LHCN-M2 (cell line): Measurements from ENCODE around the gene WFDC5. TPM values are rescaled to one million over a fixed set of nuclear protein-coding genes. Genes with fewer than 3 reads are reported as not detected.
A peak's percentile ranks its signal among the peaks of the same experiment; 100 is the strongest.
"Not testable (repeated sequence)": the region's sequence is repeated elsewhere in the genome, so short reads cannot be mapped to it uniquely, and the experiment has no call there.

Experiments
- DNase-seq: peaks from one replicate; pipeline ENCODE4 v3.0.0-alpha.2; 2012; ENCODE audit warnings: low read depth
- polyA plus RNA-seq: library from polyadenylated mRNA; unstranded; fragments of >200 nt; gene quantifications from one replicate; pipeline ENCODE4 v1.2.1, GENCODE V29; 2012; ENCODE audit warnings: missing spikeins
- total RNA-seq: library from RNA; depleted of rRNA; stranded (reverse); fragments of >200 nt; gene quantifications from 2 replicates; pipeline ENCODE4 v1.2.3, GENCODE V29; 2014; rRNA removed

WFDC5 gene, protein sequence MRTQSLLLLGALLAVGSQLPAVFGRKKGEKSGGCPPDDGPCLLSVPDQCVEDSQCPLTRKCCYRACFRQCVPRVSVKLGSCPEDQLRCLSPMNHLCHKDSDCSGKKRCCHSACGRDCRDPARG
- not detected in 2 replicates for total RNA-seq
- polyA plus RNA-seq, result not detected

DNA sequence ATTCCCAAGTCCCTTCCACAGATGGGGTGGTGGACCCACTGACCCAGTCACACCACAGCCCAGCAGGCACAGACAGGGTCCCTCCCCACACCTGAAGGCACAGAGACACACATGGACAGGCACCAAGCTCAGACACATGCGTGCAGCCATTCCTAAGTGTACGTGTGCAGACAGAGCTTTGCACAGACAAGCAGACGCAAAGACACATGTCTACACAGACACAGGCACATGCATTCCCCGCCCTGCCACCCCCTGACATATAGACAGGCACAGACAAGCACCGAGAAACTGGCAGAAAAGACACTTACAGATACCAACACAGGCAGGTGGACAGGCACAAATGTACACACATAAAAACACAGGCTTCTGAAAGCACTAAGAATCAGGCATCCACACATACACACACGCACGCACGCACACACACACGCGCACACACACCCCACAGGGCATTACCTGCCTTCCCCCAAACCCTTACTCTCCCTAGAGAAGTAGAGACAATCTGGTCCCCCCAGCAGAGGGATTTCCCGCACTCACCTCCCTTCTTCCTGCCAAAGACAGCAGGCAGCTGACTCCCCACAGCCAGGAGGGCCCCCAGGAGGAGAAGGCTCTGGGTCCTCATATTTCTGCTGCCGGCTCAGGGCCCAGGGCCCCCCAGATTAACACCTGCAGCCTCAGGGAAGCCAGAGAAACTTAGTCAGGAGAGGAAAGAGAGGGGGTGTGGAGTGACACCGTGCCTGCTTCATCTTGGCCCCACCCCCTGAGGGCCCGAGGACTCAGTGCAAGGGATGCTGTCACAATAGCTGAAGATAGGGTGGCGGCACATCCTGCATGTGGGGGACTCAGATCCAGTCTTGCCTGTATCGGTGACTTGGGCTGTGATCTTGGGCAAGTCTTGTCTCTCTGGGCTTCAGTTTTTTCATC is at the start of gene WFDC5:
Gene WFDC5 (minus strand): TSS at position 710 of the 921 bp plus-strand sequence. CDS start 91 bp downstream, at position 619.
- no peak for DNase-seq

DNA sequence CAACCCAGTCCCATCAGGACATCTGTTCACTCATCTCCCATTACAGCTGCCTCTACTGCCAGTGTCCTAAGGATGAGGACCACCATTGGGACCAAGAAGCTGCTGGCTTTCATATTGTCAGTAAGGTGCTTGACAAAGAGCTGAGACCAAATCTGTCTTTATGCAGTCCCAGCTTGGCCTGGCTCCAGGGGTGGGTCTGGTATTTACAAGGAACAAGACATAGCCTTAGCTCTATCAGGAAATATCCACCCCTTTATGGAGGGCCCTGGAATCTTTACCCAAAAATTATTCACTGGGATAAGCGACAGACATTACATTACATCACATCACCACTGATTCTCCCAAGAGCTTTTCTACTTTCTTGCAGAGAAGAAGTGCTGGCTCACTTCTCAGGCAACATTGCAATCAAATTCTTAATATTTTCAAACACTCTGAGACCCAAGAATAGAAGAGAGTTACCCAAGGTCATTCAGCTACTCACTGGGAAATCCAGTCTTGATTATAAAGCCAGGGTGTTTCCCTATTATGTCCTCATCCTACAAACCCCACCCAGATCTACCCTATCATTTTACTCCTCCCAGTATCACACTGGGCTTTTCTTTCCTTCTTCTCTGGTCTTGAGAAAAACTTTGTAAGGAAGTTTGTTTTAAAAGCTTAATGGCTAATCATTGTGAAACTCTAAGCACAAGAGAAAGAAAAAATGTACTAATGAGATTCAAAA is 48.3 kb upstream of the WFDC5 start:
- no peak for DNase-seq

DNA sequence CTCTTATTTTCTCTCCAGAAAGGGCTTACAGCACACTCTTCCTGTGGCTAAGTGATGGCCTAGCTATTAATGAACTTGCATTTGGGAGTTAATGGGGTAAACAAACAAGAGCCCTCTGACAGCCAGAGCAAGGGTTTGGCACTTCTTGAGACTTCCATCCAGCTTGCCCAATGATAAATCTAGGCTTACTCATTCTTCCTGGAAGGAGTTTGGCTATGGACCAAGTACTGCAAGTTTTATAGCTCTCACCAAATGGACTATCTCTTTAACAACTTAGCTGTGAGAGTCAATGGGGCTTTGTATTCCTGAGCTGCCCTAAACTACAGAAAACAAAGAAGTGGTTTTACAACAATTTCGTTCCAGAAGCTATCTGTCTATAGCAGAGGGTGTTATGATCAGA is 43.0 kb upstream of the WFDC5 start:
- peak; percentile 67 for DNase-seq

DNA sequence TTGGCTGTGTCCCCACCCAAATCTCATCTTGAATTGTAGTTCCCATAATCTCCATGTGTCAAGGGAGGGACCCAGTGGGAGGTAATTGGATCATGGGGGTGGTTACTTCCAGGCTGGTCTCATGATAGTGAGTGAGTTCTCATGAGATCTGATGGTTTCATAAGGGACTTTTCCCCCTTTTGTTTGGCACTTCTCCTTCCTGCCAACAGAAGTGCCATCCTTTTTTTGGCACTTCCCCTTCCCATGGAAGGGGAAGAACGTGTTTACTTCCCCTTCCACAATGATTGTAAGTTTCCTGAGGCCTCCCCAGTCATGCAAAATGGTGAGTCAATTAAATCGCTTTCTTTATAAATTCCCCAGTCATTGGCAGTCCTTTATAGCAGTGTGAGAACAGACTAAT is 41.7 kb upstream of the WFDC5 start:
- DNase-seq, result no peak

DNA sequence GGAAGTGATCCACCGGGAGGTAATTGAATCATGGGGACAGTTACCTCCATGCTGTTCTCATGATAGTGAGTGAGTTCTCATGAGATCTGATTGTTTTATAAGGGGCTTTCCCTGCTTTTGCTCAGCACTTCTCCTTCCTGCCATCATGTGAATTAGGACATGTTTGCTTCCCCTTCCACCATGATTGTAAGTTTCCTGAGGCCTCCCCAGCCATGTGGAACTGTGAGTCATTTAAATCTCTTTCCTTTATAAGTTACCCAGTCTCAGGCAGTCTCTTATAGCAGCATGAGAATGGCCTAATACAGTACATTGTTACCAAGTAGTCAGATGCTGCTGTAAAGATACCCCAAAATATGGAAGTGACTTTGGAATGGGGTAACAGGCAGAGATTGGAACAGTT is 39.8 kb upstream of the WFDC5 start:
- not testable (repeated sequence) for DNase-seq

DNA sequence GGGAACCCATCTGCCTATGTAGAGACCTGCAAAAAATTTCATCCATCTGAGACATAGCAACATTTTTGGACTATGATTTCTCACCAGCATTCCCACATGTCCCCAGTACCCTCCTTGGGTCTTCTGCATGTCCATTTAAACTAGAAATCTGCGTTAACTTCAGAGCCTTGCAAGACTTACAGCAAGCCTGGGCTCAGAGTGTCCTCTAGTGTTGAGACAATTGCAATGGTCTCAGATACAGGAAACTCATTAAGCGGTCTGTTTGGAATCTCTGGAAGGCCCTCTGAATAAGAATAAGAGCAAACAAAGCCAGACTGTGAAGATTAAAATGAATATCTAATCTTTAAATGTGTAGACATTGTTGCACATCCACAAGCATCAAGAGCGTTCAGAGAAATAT is 39.2 kb upstream of the WFDC5 start:
- DNase-seq, result no peak

DNA sequence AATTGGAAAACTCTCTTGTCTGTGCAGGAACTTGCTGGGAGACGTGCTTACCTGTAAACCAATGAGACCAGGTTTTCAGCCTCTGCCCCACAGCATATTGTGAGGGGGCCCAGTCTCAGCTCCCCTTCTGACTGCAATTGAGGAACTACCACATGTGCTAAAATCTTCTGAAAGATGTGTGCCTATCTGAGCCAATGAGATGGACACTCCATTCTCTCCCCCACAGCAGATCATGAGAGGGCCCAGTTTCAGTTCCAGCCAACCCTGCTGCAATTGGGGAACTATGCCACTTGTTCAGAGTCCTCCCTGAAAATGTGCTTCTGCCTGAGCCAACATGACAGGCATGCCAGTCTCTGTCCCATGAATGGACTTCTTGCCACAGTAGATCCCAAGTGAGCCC is 38.8 kb upstream of the WFDC5 start:
- no peak for DNase-seq

DNA sequence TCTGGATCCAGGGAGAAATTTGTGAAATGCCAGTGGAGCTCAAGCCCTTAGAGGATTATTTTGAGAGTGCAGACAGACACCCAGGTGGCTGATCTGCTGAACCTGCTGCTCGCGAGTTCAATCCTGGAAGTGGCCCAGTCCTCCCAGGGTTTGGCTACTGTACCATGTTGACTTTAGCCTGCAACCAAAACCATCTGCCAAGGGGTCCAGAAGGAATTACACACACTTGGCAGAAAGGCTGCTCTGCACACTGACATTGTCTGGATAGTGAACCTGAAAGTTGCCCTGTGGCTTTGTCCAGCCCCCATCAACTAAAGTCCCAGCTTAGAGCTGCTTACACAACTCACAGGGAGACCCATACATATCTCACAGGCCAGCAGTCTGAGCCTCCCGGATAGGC is 38.2 kb upstream of the WFDC5 start:
- no peak for DNase-seq

DNA sequence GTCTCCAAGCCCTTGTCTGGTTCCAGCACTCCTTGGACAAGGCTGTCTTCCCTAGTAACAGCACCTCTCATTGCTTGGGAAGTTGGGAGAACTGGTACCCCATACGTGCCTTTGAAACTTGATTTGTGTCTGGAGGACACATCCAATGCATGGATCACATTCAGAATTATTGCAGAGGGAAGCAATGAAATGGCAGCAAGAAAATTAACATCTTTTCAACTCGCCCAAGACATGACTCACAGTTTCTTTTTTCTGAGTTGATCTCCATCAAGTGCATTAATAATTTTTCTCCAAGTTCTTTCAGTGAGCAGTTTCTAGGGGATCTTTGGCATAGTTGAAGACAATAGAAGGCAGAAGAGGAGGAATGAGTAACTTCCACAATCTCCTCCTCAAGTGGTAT is 37.4 kb upstream of the WFDC5 start:
- no peak for DNase-seq

DNA sequence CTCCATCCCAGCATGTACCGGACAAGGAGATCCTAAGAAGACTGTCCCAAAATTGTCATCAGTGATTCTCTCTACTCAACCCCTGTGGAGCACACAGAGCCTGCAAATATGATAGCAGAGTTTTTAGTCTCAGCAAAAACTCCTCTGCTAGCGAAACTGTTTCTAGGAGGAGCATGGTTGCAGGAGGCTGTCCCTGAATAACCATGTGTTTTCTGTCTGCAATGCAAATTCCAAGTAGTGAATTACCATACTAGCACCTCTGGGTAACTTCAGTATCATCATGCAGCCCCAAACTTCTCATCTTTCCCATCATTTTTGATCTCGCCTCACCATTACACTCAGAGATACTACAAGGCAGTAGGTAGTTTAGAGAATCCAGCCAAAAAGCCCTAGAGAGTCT is 34.1 kb upstream of the WFDC5 start:
- DNase-seq, result no peak

DNA sequence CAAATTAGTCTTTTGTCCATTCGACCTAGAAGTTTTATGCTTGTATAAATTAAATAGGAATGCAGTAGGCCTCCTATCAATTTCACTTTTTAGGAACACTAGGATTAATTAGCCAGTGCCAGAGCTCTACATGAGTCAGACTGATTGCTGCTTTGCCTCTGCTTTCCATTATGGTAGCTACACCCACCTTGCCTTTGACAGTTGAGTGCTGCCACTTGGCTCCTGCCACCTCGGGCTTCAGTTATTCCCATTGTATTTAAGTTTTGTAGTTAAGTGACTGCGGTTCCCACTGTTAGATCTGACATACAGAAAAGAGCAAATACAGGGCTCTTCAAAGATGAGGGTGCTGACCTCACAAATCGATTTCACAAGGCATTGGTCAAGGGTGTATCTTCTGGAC is 25.9 kb upstream of the WFDC5 start:
- no peak for DNase-seq

DNA sequence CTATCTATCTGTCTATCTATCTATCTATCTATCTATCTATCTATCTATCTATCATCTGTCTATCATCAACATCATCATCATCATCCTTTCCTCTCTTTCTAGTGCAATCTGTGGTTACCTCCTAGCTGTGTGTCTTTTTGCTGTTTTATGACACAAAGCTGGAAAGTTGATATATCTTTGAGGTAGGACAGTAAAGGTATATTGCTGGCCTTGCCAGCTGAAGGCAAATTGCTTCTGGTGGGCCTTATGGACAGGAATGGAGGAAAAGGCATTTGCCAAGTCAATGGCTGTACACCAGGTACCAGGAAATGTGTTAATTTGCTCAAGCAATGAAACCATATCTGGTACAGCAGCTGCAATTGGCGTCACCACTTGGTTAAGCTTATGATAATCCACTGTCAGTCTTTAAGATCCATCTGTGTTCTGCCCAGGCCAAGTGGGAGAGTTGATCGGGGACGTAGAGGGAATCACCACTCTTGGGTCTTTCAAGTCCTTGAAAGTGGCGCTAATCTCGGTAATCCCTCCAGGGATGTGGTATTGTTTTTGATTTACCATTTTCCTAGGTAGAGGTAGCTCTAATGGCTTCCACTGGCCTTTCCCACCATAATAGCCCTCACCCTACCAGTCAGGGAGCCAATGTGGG is 24.9 kb upstream of the WFDC5 start:
- not testable (repeated sequence) for DNase-seq

DNA sequence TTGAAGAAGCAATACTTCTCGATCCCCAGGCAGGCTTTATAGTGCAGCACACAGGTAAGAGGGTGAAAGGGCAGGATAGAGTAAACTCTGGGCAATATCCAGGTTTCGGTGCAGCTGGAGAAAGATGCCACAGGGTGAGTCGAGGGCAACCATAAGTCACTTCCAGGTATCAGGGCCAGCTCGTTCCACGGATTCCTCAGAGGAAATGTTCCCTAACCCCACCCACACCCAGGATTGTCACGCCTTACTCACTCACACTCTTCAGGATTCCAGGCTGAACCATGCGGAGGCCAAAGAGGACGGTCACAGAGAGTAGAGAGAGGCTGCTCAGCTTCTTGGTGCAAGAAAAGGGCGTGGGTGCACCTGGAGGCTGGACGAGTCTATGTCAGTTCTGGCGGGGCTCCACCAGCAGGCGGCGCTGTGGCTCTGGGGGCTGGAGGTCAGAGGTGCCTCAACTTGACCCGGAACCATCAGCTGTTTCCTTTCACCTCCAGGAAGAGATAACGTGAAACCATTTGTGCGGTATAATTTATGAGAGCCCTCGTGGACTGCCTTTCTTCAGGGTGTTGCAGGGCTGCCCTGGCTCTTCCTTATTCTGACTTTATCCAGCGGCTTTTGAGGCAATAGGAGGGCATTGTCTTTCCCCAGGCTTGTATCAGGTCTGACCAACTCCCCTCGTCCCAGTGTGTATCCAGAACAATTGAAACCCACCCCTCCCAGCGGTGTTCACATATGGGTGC is 23.8 kb upstream of the WFDC5 start:
- peak; percentile 5 for DNase-seq

DNA sequence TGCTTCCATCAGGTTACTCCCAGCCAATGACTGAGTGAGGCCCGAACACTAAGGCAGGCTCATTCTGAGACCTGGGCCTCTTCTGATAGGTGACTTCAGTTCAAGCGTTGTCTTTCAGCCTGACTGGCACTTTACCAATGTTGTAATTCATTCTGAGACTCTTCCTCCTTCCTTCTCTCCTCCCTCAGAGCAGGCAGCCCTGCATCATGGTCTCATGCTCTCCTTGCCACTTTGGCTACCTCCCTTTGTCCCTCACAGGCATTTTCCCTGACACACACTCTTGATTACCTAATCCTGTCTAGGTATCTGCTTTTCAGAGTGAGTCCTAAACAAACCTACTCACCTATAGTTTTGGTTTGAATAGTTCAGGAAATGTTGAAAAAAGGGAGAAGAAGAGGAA is 21.9 kb upstream of the WFDC5 start:
- no peak for DNase-seq

DNA sequence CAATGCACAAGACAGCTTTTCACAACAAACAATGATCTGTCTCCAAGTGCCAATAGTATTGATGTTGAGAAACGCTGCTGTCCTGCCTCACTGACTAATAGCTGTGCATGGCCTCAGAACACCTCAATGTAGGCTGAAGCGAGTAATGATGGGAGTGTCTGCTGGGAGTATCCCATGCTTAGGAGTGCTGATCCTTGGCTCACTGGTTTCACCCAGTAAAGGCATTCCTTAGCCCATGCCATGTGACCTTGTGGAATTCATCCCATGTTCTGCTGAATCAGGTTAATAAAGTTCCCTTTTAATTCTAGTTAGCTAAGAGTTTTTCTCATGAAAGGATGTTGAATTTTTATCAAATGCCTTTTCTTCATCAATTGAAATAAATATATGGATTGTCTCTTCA is 13.1 kb upstream of the WFDC5 start:
- DNase-seq, result no peak

DNA sequence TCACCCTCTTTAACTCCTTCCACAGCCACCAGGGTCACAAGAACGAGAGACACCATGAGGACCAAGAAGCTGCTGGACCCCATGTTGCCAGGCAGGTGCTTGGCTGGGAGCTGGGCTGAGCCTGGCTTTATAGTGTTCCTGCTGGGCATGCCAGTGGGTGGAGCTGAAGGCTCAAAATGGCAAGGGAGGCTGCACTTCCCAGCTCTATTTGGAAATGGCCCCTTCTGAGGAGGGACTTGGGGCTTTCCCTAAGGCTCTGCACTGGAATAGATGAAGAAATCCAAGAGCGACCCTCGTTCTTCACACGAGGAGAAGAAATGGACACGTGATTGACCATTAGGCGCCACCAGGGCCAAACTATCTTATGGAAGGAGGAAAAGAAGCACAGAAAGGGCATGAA is 9.4 kb upstream of the WFDC5 start, which contains the start of gene WFDC12:
Gene WFDC12 (minus strand): TSS at position 101 of the 400 bp plus-strand sequence. CDS start 18 bp downstream, at position 83.
- no peak for DNase-seq

DNA sequence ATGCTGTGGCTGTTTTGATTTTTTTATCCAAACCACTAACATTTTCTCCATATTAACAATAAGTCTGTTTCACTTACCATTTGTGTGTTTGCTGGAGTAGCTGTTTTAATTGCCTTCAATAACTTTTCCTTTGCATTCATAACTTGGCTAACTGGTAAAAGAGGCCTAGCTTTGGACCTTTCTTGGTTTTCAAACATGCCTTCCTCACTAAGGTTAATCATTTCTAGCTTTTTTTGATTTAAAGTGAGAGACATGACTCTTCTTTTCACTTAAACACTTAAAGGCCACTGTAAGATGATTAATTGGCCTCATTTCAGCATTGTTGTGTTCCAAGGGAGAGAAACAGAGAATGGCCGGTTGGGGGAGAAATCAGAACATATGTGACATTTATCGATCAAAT is 6.4 kb upstream of the WFDC5 start:
- DNase-seq, result no peak

DNA sequence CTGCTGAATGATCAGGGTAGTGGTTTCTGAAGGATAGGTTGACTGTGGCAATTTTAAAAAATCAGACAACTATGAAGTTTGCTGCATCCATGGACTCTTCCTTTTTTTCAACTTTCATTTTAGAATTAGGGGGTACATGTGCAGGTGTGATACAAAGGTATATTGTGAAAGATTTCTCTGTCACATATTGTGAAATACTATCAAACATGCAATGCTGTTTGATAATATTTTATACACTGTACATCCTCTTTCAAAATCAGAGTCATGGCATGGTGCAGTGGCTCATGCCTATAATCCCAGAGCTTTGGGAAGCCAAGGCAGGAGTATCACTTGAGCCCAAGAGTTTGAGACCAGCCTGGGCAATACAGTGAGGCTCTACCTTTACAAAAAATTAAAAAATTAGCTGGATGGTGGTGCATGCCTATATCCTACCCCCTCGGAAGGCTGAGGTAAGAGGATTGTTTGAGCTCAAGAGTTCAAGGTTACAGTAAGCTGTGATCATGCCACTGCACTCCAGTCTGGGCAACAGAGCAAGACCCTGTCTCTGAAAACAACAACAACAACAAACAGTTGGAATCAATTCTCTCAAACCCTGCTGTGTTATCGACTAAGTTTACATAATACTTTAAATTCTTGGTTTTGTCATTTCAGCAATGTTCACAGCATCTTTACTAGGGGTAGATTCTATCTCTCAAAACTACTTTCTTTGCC is 4.7 kb upstream of the WFDC5 start:
- no peak for DNase-seq

DNA sequence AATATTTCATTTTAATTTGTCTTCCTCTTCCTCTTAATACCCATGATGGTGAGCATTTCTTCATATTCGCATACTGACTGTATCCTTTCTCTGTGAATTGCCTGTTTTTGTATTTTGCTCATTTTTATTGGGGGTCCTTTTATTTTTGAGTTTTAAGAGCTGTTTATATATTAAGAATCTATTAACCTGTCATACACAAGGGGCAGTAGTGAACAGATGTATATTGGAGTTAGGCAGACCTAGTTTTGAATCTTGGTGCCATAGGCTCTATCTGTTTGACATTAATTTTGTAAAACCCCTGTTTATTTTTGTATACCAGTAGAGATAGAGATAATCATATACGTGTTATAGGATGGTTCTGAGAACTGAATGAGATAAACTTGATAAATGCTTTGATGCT is 3.1 kb upstream of the WFDC5 start:
- no peak for DNase-seq

DNA sequence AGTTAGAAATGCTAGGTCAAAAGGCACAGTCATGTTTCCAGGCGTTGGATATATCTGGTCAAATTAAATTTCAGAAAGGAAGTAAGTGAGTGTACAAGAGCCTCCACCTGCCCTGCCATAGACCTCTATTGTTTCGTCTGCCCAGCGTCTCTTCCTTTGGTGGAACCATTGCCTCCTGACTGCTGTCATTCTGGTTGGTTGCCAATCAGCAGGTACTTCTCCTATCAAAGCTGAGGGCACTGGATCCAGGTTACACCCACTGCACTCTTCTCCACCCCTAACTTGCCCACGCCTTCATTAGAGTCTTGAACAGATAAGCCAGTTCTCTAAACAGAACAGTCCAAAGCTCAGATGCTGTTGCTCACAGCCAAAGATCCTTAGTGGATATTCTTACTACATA is 2.6 kb upstream of the WFDC5 start:
- no peak for DNase-seq

DNA sequence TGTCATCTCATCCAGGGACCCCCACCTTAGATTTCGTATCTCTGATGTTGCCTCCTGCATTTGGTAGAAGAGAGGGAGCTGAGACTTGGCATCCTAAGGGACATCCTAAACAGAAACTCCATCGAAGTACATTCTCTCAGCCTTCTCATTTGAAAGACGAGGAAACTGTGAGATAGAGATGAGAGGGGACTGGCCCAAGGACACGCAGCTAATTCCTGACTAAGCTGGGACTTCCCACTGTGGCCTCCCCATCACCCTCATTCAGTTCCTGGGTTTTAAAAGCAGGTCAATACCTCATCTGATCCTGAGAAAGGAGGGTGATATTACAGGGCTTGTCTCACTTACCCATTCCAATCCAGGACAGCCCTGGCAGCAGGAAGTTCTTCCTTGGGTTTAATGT is 855 bp upstream of the WFDC5 start:
- DNase-seq, result no peak
